ENCODE measurements around the gene DPH2. TPM values are rescaled to one million over a fixed set of nuclear protein-coding genes. Genes with fewer than 3 reads are reported as not detected.

Gene DPH2
- total RNA-seq, 4 donors from 2014 or later, result 5.1 to 18.5 (median 12.3) TPM

GRCh38 chr1:43954036-43954435 lies 15.8 kb upstream of the DPH2 start:
- no peaks in the 10 kb centered on the region for H3K36me3 ChIP-seq

DNA sequence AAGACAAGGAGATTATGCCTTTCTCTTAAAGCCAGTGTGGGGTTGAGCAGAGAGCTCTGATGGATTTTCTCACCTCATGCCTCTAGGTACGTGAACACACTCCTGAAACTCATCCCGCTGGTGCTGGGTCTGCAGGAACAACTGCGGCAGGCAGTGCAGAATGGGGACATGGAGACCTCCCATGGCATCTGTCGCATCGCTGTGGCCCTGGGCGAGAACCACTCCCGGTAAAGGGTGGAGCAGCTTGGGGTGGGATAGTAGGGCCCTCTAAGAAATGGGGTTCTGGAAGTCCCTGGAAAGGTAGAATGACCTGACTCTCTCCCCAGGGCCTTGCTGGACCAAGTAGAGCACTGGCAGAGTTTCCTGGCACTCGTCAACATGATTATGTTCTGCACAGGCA lies 13.6 kb upstream of the DPH2 start:
- Histone ChIP-seq H3K4me3 (no peak overlapping the region), H3K9me3 (no peaks in the 10 kb centered on the region), H3K36me3 (no peaks in the 10 kb centered on the region), H3K27ac (no peak overlapping the region), H3K4me1 (no peaks in the 10 kb centered on the region), H3K27me3 (no peaks in the 10 kb centered on the region)
- no peak for DNase-seq
- TF ChIP-seq POLR2A (IDR thresholded peaks at IDR 0.05), result no peak
- TF ChIP-seq, protein P1, sequence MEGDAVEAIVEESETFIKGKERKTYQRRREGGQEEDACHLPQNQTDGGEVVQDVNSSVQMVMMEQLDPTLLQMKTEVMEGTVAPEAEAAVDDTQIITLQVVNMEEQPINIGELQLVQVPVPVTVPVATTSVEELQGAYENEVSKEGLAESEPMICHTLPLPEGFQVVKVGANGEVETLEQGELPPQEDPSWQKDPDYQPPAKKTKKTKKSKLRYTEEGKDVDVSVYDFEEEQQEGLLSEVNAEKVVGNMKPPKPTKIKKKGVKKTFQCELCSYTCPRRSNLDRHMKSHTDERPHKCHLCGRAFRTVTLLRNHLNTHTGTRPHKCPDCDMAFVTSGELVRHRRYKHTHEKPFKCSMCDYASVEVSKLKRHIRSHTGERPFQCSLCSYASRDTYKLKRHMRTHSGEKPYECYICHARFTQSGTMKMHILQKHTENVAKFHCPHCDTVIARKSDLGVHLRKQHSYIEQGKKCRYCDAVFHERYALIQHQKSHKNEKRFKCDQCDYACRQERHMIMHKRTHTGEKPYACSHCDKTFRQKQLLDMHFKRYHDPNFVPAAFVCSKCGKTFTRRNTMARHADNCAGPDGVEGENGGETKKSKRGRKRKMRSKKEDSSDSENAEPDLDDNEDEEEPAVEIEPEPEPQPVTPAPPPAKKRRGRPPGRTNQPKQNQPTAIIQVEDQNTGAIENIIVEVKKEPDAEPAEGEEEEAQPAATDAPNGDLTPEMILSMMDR (IDR thresholded peaks at IDR 0.05), result no peak
- intact Hi-C loops (cut with DNase I; ENCODE audit: low total_unique reads), result no loop called here

More at GRCh38 chr1:43954036-43954435, 15.8 kb upstream of the DPH2 start:
- intact Hi-C loops (cut with DNase I; ENCODE audit: low total_unique reads), result no loop called here
- H3K27ac ChIP-seq, result no peak overlapping the region
- H3K4me3 ChIP-seq, result no peak overlapping the region
- H3K9me3 ChIP-seq, result no peaks in the 10 kb centered on the region
- H3K27me3 ChIP-seq, result no peaks in the 10 kb centered on the region
- TF ChIP-seq, protein P1 (IDR thresholded peaks at IDR 0.05), result no peak
- TF ChIP-seq POLR2A (IDR thresholded peaks at IDR 0.05), result no peak
- no peak for DNase-seq
- H3K4me1 ChIP-seq, result no peaks in the 10 kb centered on the region

- intact Hi-C loops (cut with DNase I; ENCODE audit: low total_unique reads), result no loop called here
- Histone ChIP-seq H3K4me3 (no peak overlapping the region), H3K36me3 (no peaks in the 10 kb centered on the region), H3K4me1 (no peaks in the 10 kb centered on the region), H3K9me3 (no peaks in the 10 kb centered on the region), H3K27me3 (no peaks in the 10 kb centered on the region), H3K27ac (no peak overlapping the region)
- no peak for TF ChIP-seq POLR2A (IDR thresholded peaks at IDR 0.05)
- TF ChIP-seq, protein P1 (IDR thresholded peaks at IDR 0.05), result no peak
- no peak for DNase-seq
These were observed 12.3 kb upstream of the DPH2 start for GRCh38 chr1:43957407-43958040.

- H3K36me3 ChIP-seq, result no peaks in the 10 kb centered on the region
These were observed 11.2 kb upstream of the DPH2 start for GRCh38 chr1:43958351-43959255.

More at GRCh38 chr1:43958351-43959255, 11.2 kb upstream of the DPH2 start:
- no peak for DNase-seq
- Histone ChIP-seq H3K27ac (no peak overlapping the region), H3K9me3 (no peaks in the 10 kb centered on the region), H3K4me1 (no peaks in the 10 kb centered on the region), H3K4me3 (no peak overlapping the region), H3K27me3 (no peaks in the 10 kb centered on the region)
- no peak for TF ChIP-seq POLR2A (IDR thresholded peaks at IDR 0.05)
- TF ChIP-seq, protein P1 (IDR thresholded peaks at IDR 0.05), result no peak
- intact Hi-C loops (cut with DNase I; ENCODE audit: low total_unique reads), result no loop called here

Measured in uterus (tissue), 4 donors.